HCT116 (cell line): ENCODE results near the gene ST7. TPM values are rescaled to one million over a fixed set of nuclear protein-coding genes. Genes with fewer than 3 reads are reported as not detected.
A peak's percentile ranks its signal among the peaks of the same experiment; 100 is the strongest.

Source experiments
- ATAC-seq: fragments of 200-7000 bp; cut with Tn5 transposase; 2 replicates; pipeline ENCODE4 v1.9.1; 2020; ENCODE audit warnings: mild to moderate bottlenecking, moderate library complexity
- BruUV-seq: library from RNA; stranded (reverse); fragments of 400-500 nt; replicated peaks from 2 replicates; lab custom pipeline; 2021; lab: Mats Ljungman, UMichigan
- CTCF ChIA-PET: fragments of 300-600 bp; sonication (Branson Sonifier 250); formaldehyde crosslinking; loops from one replicate; lab custom pipeline; 2021; ENCODE audit warnings: antibody characterized with exemption; lab: Charles Lee
- POLR2A ChIA-PET: fragments of 300-600, 350-600 bp; sonication (Branson Sonifier 250); formaldehyde crosslinking; loops from one replicate; lab custom pipeline; 2021; ENCODE audit warnings: antibody characterized with exemption; lab: Charles Lee
- RAD21 ChIA-PET, 2 experiments: fragments of 300-600 bp; sonication (Branson Sonifier 250); formaldehyde crosslinking; loops; one replicate each; lab custom pipeline; 2023; ENCODE audit warnings: low total read pairs in 2 of 2; ENCODE audit not compliant: uncharacterized antibody in 2 of 2, unreplicated experiment in 2 of 2, low non-redundant PET in 1 of 2; lab: Charles Lee
- DNase-seq: peaks from one replicate; pipeline ENCODE4 v3.0.0-alpha.2; 2010; ENCODE audit warnings: low read depth, low spot score
- H2AFZ ChIP-seq: fragments of 200-600 bp; shearing (Covaris generic), sonication (generic); 2 replicates; pipeline ENCODE4 v1.6.1; 2017; ENCODE audit warnings: low read depth, mixed run types, mixed read lengths, antibody characterized with exemption, low read length; ENCODE audit not compliant: poor library complexity, severe bottlenecking
- H3K27ac ChIP-seq: 2 replicates; pipeline ENCODE4 v1.5.1; 2012; ENCODE audit warnings: low read depth, low read length
- H3K27me3 ChIP-seq: fragments of 200-600 bp; sonication (generic); 2 replicates; pipeline ENCODE4 v1.6.1; 2016; ENCODE audit warnings: mixed run types, low read length, mixed read lengths; ENCODE audit not compliant: insufficient read depth
- H3K36me3 ChIP-seq, 2 experiments: fragments of 200-500 bp in 1 of 2; fragments of 200-600 bp in 1 of 2; sonication (Bioruptor generic) in 1 of 2; sonication (generic) in 1 of 2; 2 replicates each; pipeline versions ENCODE4 v1.5.1 to v1.6.1; 2014 to 2016; ENCODE audit warnings: low read length in 2 of 2, inconsistent platforms in 1 of 2, mixed read lengths in 1 of 2, mixed run types in 1 of 2; ENCODE audit not compliant: insufficient read depth in 2 of 2, control insufficient read depth in 1 of 2
- H3K4me1 ChIP-seq, 2 experiments: fragments of 200-600 bp in 1 of 2; sonication (generic) in 1 of 2; 2 replicates each; pipeline versions ENCODE4 v1.5.1 to v1.6.1; 2012 to 2017; ENCODE audit warnings: low read length in 2 of 2, inconsistent platforms in 1 of 2, mild to moderate bottlenecking in 1 of 2, mixed read lengths in 1 of 2, mixed run types in 1 of 2, moderate library complexity in 1 of 2; ENCODE audit not compliant: insufficient read depth in 2 of 2, control insufficient read depth in 1 of 2
- H3K4me2 ChIP-seq: fragments of 200-600 bp; sonication (generic); 2 replicates; pipeline ENCODE4 v1.6.1; 2017; ENCODE audit warnings: mixed run types, low read length, mixed read lengths
- H3K4me3 ChIP-seq, 2 experiments: fragments of 200-600 bp in 1 of 2; sonication (generic) in 1 of 2; replicated peaks in 1 of 2; 2 replicates each; pipeline ENCODE4 v1.5.1; 2011 to 2016; ENCODE audit warnings: low read length in 2 of 2, control low read depth in 1 of 2, low read depth in 1 of 2, mild to moderate bottlenecking in 1 of 2, mixed read lengths in 1 of 2, mixed run types in 1 of 2
- H3K79me2 ChIP-seq: fragments of 200-600 bp; sonication (generic); 2 replicates; pipeline ENCODE4 v1.6.1; 2017; ENCODE audit warnings: mild to moderate bottlenecking, mixed run types, low read length, moderate library complexity, mixed read lengths; ENCODE audit not compliant: insufficient read depth
- H3K9ac ChIP-seq: fragments of 200-600 bp; sonication (generic); 2 replicates; pipeline ENCODE4 v1.6.1; 2016; ENCODE audit warnings: low read length, mixed read lengths
- H3K9me2 ChIP-seq: fragments of 200-600 bp; sonication (generic), shearing (Covaris generic); 2 replicates; pipeline ENCODE4 v1.6.1; 2017; ENCODE audit warnings: mixed run types, mild to moderate bottlenecking, moderate library complexity; ENCODE audit not compliant: insufficient read depth
- H3K9me3 ChIP-seq, 2 experiments: fragments of 200-500 bp in 1 of 2; fragments of 200-600 bp in 1 of 2; sonication (Bioruptor generic) in 1 of 2; sonication (generic) in 1 of 2; 2 replicates each; pipeline ENCODE4 v1.6.1; 2014 to 2017; ENCODE audit warnings: low read length in 2 of 2, mixed read lengths in 2 of 2, inconsistent platforms in 1 of 2, low read depth in 1 of 2, mild to moderate bottlenecking in 1 of 2, mixed run types in 1 of 2, moderate library complexity in 1 of 2; ENCODE audit not compliant: control insufficient read depth in 1 of 2, insufficient read depth in 1 of 2
- H4K20me1 ChIP-seq: fragments of 200-600 bp; sonication (generic), shearing (Covaris generic); 2 replicates; pipeline ENCODE4 v1.6.1; 2017; ENCODE audit warnings: mixed run types, mild to moderate bottlenecking, moderate library complexity; ENCODE audit not compliant: insufficient read depth
- ATF3 ChIP-seq: IDR thresholded peaks from 2 replicates; pipeline ENCODE4 v1.6.1; 2012
- CBX3 ChIP-seq: IDR thresholded peaks from 2 replicates; pipeline ENCODE4 v1.6.1; 2012; ENCODE audit warnings: low read depth
- CTCF ChIP-seq, 3 experiments: fragments of 200-600 bp in 1 of 3; sonication (generic) in 1 of 3; IDR thresholded peaks in 2 of 3; conservative IDR thresholded peaks in 1 of 3; 2 replicates each; pipeline ENCODE4 v1.5.1; 2012 to 2017; ENCODE audit warnings: low read depth in 2 of 3, low read length in 2 of 3, antibody characterized with exemption in 1 of 3, borderline replicate concordance in 1 of 3, control low read depth in 1 of 3, mild to moderate bottlenecking in 1 of 3, mixed read lengths in 1 of 3, mixed run types in 1 of 3, moderate library complexity in 1 of 3; ENCODE audit not compliant: insufficient read depth in 1 of 3
- ELF1 ChIP-seq: IDR thresholded peaks from 2 replicates; pipeline ENCODE4 v1.6.1; 2012; ENCODE audit warnings: low read depth, borderline replicate concordance
- EZH2 ChIP-seq: fragments of 200-600 bp; sonication (generic); IDR thresholded peaks from 2 replicates; pipeline ENCODE4 v1.6.1; 2017; ENCODE audit warnings: antibody characterized with exemption, mixed run types
- EZH2phosphoT487 ChIP-seq: fragments of 200-600 bp; IDR thresholded peaks from 2 replicates; pipeline ENCODE4 v1.6.1; 2018; ENCODE audit warnings: antibody characterized with exemption, borderline replicate concordance
- JUND ChIP-seq: IDR thresholded peaks from 2 replicates; pipeline ENCODE4 v1.6.1; 2012
- MAX ChIP-seq: IDR thresholded peaks from 2 replicates; pipeline ENCODE4 v1.6.1; 2012
- POLR2A ChIP-seq: IDR thresholded peaks from 2 replicates; pipeline ENCODE4 v1.7.0; 2011; ENCODE audit warnings: borderline replicate concordance; ENCODE audit not compliant: insufficient read depth, insufficient read length; ENCODE audit errors: extremely low read depth
- POLR2AphosphoS5 ChIP-seq: IDR thresholded peaks from 2 replicates; pipeline ENCODE4 v1.6.1; 2011; ENCODE audit warnings: mild to moderate bottlenecking, low read depth, low read length, moderate library complexity
- RAD21 ChIP-seq: IDR thresholded peaks from 2 replicates; pipeline ENCODE4 v1.6.1; 2012; ENCODE audit warnings: low read depth, mild to moderate bottlenecking
- SIN3A ChIP-seq: IDR thresholded peaks from 2 replicates; pipeline ENCODE4 v1.6.1; 2012; ENCODE audit warnings: low read depth
- SP1 ChIP-seq: IDR thresholded peaks from 2 replicates; pipeline ENCODE4 v1.6.1; 2012; ENCODE audit warnings: low read depth
- YY1 ChIP-seq: IDR thresholded peaks from 2 replicates; pipeline ENCODE4 v1.6.1; 2011; ENCODE audit warnings: low read length, low read depth, moderate library complexity, mild to moderate bottlenecking; ENCODE audit not compliant: insufficient replicate concordance; ENCODE audit errors: extremely low read depth
- intact Hi-C: fragments of 100-400 bp; cut with micrococcal nuclease; formaldehyde crosslinking; loops from 2 replicates; pipeline ENCODE4 v1.10.0; 2022
- total RNA-seq: library from RNA; stranded (reverse); gene quantifications from one replicate; pipeline ENCODE4 v1.2.1, GENCODE V29; 2021; ENCODE audit not compliant: unreplicated experiment

Gene ST7
- total RNA-seq, 1 experiment from 2014 or later = 12.6 TPM

- no peak for TF ChIP-seq SIN3A
- TF ChIP-seq ATF3 = no peak
- TF ChIP-seq CBX3 = no peak
- TF ChIP-seq SP1 = no peak
- TF ChIP-seq POLR2A = no peak
Measured at GRCh38 chr7:116929021-116929420, 24.3 kb upstream of the ST7 start (continued).

GRCh38 chr7:116929914-116930913 is 23.1 kb upstream of the ST7 start:
- TF ChIP-seq YY1 (no peak), POLR2AphosphoS5 (no peak), ATF3 (no peak), MAX (no peak), CBX3 (no peak), JUND (no peak), EZH2phosphoT487 (no peak), CTCF (IDR thresholded peaks at IDR 0.05 in 2 of 3, conservative IDR thresholded peaks at IDR 0.05 in 1 of 3; ENCODE audit: borderline replicate concordance in 1 of 3, insufficient read depth in 1 of 3, low read depth in 2 of 3, low read length in 2 of 3) (peak; percentile 84 to 93 (median 86)), RAD21 (peak; percentile 89), EZH2 (no peak), ELF1 (no peak)
- H3K4me3 ChIP-seq = peak overlapping the region in 1 of 2 experiments; percentile 15; a peak in 1 of 4 replicates

More at GRCh38 chr7:116929914-116930913, 23.1 kb upstream of the ST7 start:
- peak overlapping the region; percentile 58 for H3K4me2 ChIP-seq
- no peaks in the 10 kb centered on the region for H4K20me1 ChIP-seq
- no peaks in the 10 kb centered on the region for H3K9me2 ChIP-seq
- H3K27ac ChIP-seq = no peak overlapping the region
- ChIA-PET POLR2A (no interaction called here), CTCF (interaction anchor here (0.6 to 1.7 kb wide), 13 partner anchors 9 to 323 kb away, joined by 3 to 15 read pairs (median 4); partner anchors contain the start of gene ST7), RAD21 (no interaction called here)
- DNase-seq (peak; percentile 69), ATAC-seq (peak; percentile 96)
- H3K9me3 ChIP-seq = no peaks in the 10 kb centered on the region
- H3K36me3 ChIP-seq = no peaks in the 10 kb centered on the region
- no peak overlapping the region for H3K9ac ChIP-seq
- no peaks in the 10 kb centered on the region for H3K27me3 ChIP-seq
- no peaks in the 10 kb centered on the region for H3K79me2 ChIP-seq
- peak overlapping the region; percentile 77 for H2AFZ ChIP-seq
- no TSS peak for BruUV-seq
- intact Hi-C loops = loop anchor here (1.0 kb wide), 2 partner anchors 189 to 455 kb away; no protein-coding TSS in a partner anchor
- peaks cover 0 to 6% of the 10 kb centered on the region in 2 experiments; a peak in 2 of 4 replicates for H3K4me1 ChIP-seq
